Stimulated activated CD8-positive, alpha-beta memory T cell treated with anti-CD3 and anti-CD28 coated beads, Interleukin-12 subunit alpha, Interleukin-12 subunit beta, amount 100 ng/mL, for 24 hours (primary cell): ENCODE data around the gene IFRD1.
"Not testable (repeated sequence)": the region's sequence is repeated elsewhere in the genome, so short reads cannot be mapped to it uniquely, and the experiment has no call there.

ENCODE experiments used
- DNase-seq: peaks from one replicate; pipeline ENCODE4 v3.0.0-alpha.2; 2020; ENCODE audit errors: extremely low read depth

IFRD1 gene

GRCh38 chr7:112442210-112442609, 8.1 kb upstream of the IFRD1 start:
- DNase-seq: no peak

- DNase-seq: no peak
Observed at GRCh38 chr7:112444505-112444904, 5.8 kb upstream of the IFRD1 start.

- no peak for DNase-seq
Observed at GRCh38 chr7:112446431-112446830, 3.8 kb upstream of the IFRD1 start.

- no peak for DNase-seq
Observed at GRCh38 chr7:112447406-112447805, 2.9 kb upstream of the IFRD1 start.

GRCh38 chr7:112448381-112448780, 1.9 kb upstream of the IFRD1 start:
- no peak for DNase-seq

- no peak for DNase-seq
Observed at GRCh38 chr7:112448891-112449290, 1.4 kb upstream of the IFRD1 start.

GRCh38 chr7:112449353-112449752, 907 bp upstream of the IFRD1 start:
- peak; percentile 8 for DNase-seq

- peak; percentile 63 for DNase-seq
Observed at GRCh38 chr7:112450807-112451761, 824 bp downstream of the IFRD1 start.

GRCh38 chr7:112452102-112452888, 2.0 kb downstream of the IFRD1 start:
- DNase-seq: no peak

GRCh38 chr7:112453505-112454171, 3.4 kb downstream of the IFRD1 start:
- no peak for DNase-seq

- DNase-seq: not testable (repeated sequence)
Observed at GRCh38 chr7:112454191-112454590, 3.9 kb downstream of the IFRD1 start.

- DNase-seq: no peak
Observed at GRCh38 chr7:112459645-112460044, 9.4 kb downstream of the IFRD1 start.

GRCh38 chr7:112462236-112462635, 12.0 kb downstream of the IFRD1 start:
- no peak for DNase-seq

GRCh38 chr7:112467867-112468266, 17.6 kb downstream of the IFRD1 start:
- no peak for DNase-seq

- DNase-seq: no peak
Observed at GRCh38 chr7:112470194-112470593, 19.9 kb downstream of the IFRD1 start.

GRCh38 chr7:112476390-112477052, 26.3 kb downstream of the IFRD1 start:
- no peak for DNase-seq

GRCh38 chr7:112481121-112481736, 31.0 kb downstream of the IFRD1 start:
- no peak for DNase-seq

- no peak for DNase-seq
Observed at GRCh38 chr7:112481833-112482670, 31.8 kb downstream of the IFRD1 start.

- no peak for DNase-seq
Observed at GRCh38 chr7:112484671-112485167, 34.5 kb downstream of the IFRD1 start.

GRCh38 chr7:112485766-112486165, 35.5 kb downstream of the IFRD1 start:
- DNase-seq: no peak
